ENCODE results near the gene FAM131B. TPM values are rescaled to one million over a fixed set of nuclear protein-coding genes. Genes with fewer than 3 reads are reported as not detected.
"Not testable (repeated sequence)": the region's sequence is repeated elsewhere in the genome, so short reads cannot be mapped to it uniquely, and the experiment has no call there.

FAM131B gene
- total RNA-seq, 2 donors from 2014 or later = 0.08 to 0.48 TPM

- H3K4me3 ChIP-seq = no peak overlapping the region
- H3K27me3 ChIP-seq = no peaks in the 10 kb centered on the region
- H3K36me3 ChIP-seq = peaks cover 19% of the 10 kb centered on the region
- no peak for DNase-seq (ENCODE audit: low spot score)
- H3K4me1 ChIP-seq = peaks cover 0 to 61% of the 10 kb centered on the region in 2 donors
- no peak overlapping the region for H3K27ac ChIP-seq
- TF ChIP-seq CTCF (IDR thresholded peaks at IDR 0.05) = no peak
- no peaks in the 10 kb centered on the region for H3K9me3 ChIP-seq
Observed at GRCh38 chr7:143395187-143396149, 33.0 kb upstream of the FAM131B start.

- H3K36me3 ChIP-seq = peaks cover 26% of the 10 kb centered on the region
- H3K9me3 ChIP-seq = no peaks in the 10 kb centered on the region
- no peak for TF ChIP-seq CTCF (IDR thresholded peaks at IDR 0.05)
- peaks cover 0 to 68% of the 10 kb centered on the region in 2 donors for H3K4me1 ChIP-seq
- no peak overlapping the region for H3K4me3 ChIP-seq
- H3K27me3 ChIP-seq = no peaks in the 10 kb centered on the region
- H3K27ac ChIP-seq = no peak overlapping the region
- no peak for DNase-seq (ENCODE audit: low spot score)
Observed at GRCh38 chr7:143394777-143395176, 32.3 kb upstream of the FAM131B start.

- Histone ChIP-seq H3K4me1 (peaks cover 0 to 75% of the 10 kb centered on the region in 2 donors), H3K27me3 (no peaks in the 10 kb centered on the region), H3K27ac (no peak overlapping the region), H3K9me3 (no peaks in the 10 kb centered on the region), H3K36me3 (peaks cover 33% of the 10 kb centered on the region), H3K4me3 (no peak overlapping the region)
- TF ChIP-seq CTCF (IDR thresholded peaks at IDR 0.05) = no peak
- DNase-seq (ENCODE audit: low spot score) = no peak
Observed at GRCh38 chr7:143394068-143394467, 31.6 kb upstream of the FAM131B start.

- no peak overlapping the region for H3K27ac ChIP-seq
- no peak overlapping the region for H3K4me3 ChIP-seq
- no peak for DNase-seq (ENCODE audit: low spot score)
- no peaks in the 10 kb centered on the region for H3K27me3 ChIP-seq
- no peaks in the 10 kb centered on the region for H3K9me3 ChIP-seq
- peaks cover 0 to 80% of the 10 kb centered on the region in 2 donors for H3K4me1 ChIP-seq
- TF ChIP-seq CTCF (IDR thresholded peaks at IDR 0.05) = no peak
- peaks cover 39% of the 10 kb centered on the region for H3K36me3 ChIP-seq
Observed at GRCh38 chr7:143393267-143394041, 30.9 kb upstream of the FAM131B start.

- Histone ChIP-seq H3K9me3 (no peaks in the 10 kb centered on the region), H3K4me3 (no peak overlapping the region), H3K36me3 (peaks cover 45% of the 10 kb centered on the region), H3K27ac (peak overlapping the region; percentile 77 to 81), H3K27me3 (no peaks in the 10 kb centered on the region), H3K4me1 (peaks cover 0 to 86% of the 10 kb centered on the region in 2 donors)
- TF ChIP-seq CTCF (IDR thresholded peaks at IDR 0.05) = no peak
- DNase-seq (ENCODE audit: low spot score) = no peak
Observed at GRCh38 chr7:143392875-143393266, 30.4 kb upstream of the FAM131B start.

- not testable (repeated sequence) for H3K4me3 ChIP-seq; H3K27me3 ChIP-seq; DNase-seq (ENCODE audit: low spot score); H3K9me3 ChIP-seq
- Histone ChIP-seq H3K36me3 (peaks cover 50% of the 10 kb centered on the region), H3K4me1 (peaks cover 0 to 90% of the 10 kb centered on the region in 2 donors), H3K27ac (peak overlapping the region; percentile 77 to 81)
Observed at GRCh38 chr7:143392427-143392826, 29.9 kb upstream of the FAM131B start.
